Kidney (tissue), 14 donors: ENCODE results near the gene FAT2. TPM values are rescaled to one million over a fixed set of nuclear protein-coding genes. Genes with fewer than 3 reads are reported as not detected.
A peak's percentile ranks its signal among the peaks of the same experiment; 100 is the strongest.

Source experiments
- DNase-seq, 5 donors: peaks; one replicate each; pipeline ENCODE4 v3.0.0-alpha.2; 2013 to 2020
- FAIRE-seq: peaks from 2 replicates; lab custom pipeline; 2012; peaks lifted over from hg19 to GRCh38; lab: Jason Lieb, UNC
- H3K27ac ChIP-seq, 2 donors: one replicate each; pipeline ENCODE4 v1.7.0; 2013; ENCODE audit warnings: low read depth in 2 of 2, low read length in 2 of 2, inconsistent platforms in 1 of 2
- H3K27me3 ChIP-seq: one replicate; pipeline ENCODE4 v1.7.1; 2013; ENCODE audit warnings: low read length, inconsistent platforms; ENCODE audit not compliant: control insufficient read depth, insufficient read depth
- H3K36me3 ChIP-seq, 3 donors: one replicate each; pipeline versions ENCODE4 v1.7.0 to v1.7.1; 2013; ENCODE audit warnings: low read length in 3 of 3, control low read depth in 1 of 3, inconsistent platforms in 1 of 3; ENCODE audit not compliant: insufficient read depth in 3 of 3, control insufficient read depth in 2 of 3
- H3K4me1 ChIP-seq, 3 donors: one replicate each; pipeline versions ENCODE4 v1.7.0 to v1.7.1; 2013; ENCODE audit warnings: low read length in 3 of 3, inconsistent platforms in 1 of 3, low read depth in 1 of 3; ENCODE audit not compliant: control insufficient read depth in 2 of 3, insufficient read depth in 2 of 3
- H3K4me3 ChIP-seq, 3 donors: one replicate each; pipeline versions ENCODE4 v1.7.0 to v1.8.1; 2013; ENCODE audit warnings: low read length in 3 of 3, control low read depth in 1 of 3, inconsistent platforms in 1 of 3
- H3K9ac ChIP-seq, 3 donors: one replicate each; pipeline versions ENCODE4 v1.7.0 to v1.7.1; 2013; ENCODE audit warnings: low read length in 3 of 3, control low read depth in 1 of 3, inconsistent platforms in 1 of 3
- H3K9me3 ChIP-seq, 3 donors: one replicate each; pipeline versions ENCODE4 v1.7.0 to v1.7.1; 2013; ENCODE audit warnings: low read length in 3 of 3, control low read depth in 1 of 3, inconsistent platforms in 1 of 3; ENCODE audit not compliant: control insufficient read depth in 2 of 3, insufficient read depth in 1 of 3
- CTCF ChIP-seq: IDR thresholded peaks from 3 replicates; pipeline ENCODE4 v1.5.1; 2012; ENCODE audit warnings: mild to moderate bottlenecking, moderate library complexity, borderline replicate concordance; ENCODE audit not compliant: insufficient read depth; ENCODE audit errors: extremely low read depth
- intact Hi-C: fragments of 100-400 bp; cut with DNase I; formaldehyde crosslinking; loops from one replicate; pipeline ENCODE4 v1.11.1; 2022
- polyA plus RNA-seq: library from polyadenylated mRNA; stranded (reverse); fragments of 350-450 nt; fragmentation: Illumina TruSeq; extraction: RNeasy Lipid Tissue Mini Kit (QIAGEN cat#74804); gene quantifications from one replicate; pipeline ENCODE4 v1.2.3, GENCODE V29; 2014; ENCODE audit warnings: low read depth, low replicate concordance; ENCODE audit not compliant: insufficient read depth
- total RNA-seq: library from RNA; stranded (reverse); fragmentation: NEBNext Ultra II Directional; extraction: Animal tissue kit (Norgen Biotek cat#: 25700); gene quantifications from one replicate; pipeline ENCODE4 v1.2.1, GENCODE V29; 2021
- donor health status: control.
- donor health status: control.
- donor health status: control.
- donor health status: control.
- donor health status: control.
- donor health status: DM: yes; HTN: yes; CAD: no.
- donor health status: Normal renal cell carcinoma (clear cell type).

Gene FAT2
- total and polyA plus RNA-seq, 2 donors from 2014 or later, result 0.13 to 0.37 TPM

GRCh38 chr5:151592855-151593408, 1.8 kb upstream of the FAT2 start:
- peak in 4 of 5 donors; percentile 83 to 92 (median 86) for DNase-seq

GRCh38 chr5:151589878-151590570, 1.1 kb downstream of the FAT2 start:
- no peak for FAIRE-seq
- H3K36me3 ChIP-seq, result no peaks in the 10 kb centered on the region
- H3K9ac ChIP-seq, result no peak overlapping the region
- intact Hi-C loops, result no loop called here
- TF ChIP-seq CTCF, result no peak
- peaks cover 0 to 5% (median 3%) of the 10 kb centered on the region in 3 donors for H3K4me1 ChIP-seq
- no peak overlapping the region for H3K27ac ChIP-seq
- peak in 1 of 5 donors; percentile 11 for DNase-seq
- no peaks in the 10 kb centered on the region for H3K27me3 ChIP-seq
- H3K4me3 ChIP-seq, result no peak overlapping the region
- no peaks in the 10 kb centered on the region for H3K9me3 ChIP-seq

More at GRCh38 chr5:151592855-151593408, 1.8 kb upstream of the FAT2 start:
- intact Hi-C loops, result no loop called here
- H3K4me1 ChIP-seq, result peaks cover 0 to 5% (median 3%) of the 10 kb centered on the region in 3 donors
- H3K27me3 ChIP-seq, result no peaks in the 10 kb centered on the region
- H3K36me3 ChIP-seq, result no peaks in the 10 kb centered on the region
- no peak overlapping the region for H3K9ac ChIP-seq
- H3K4me3 ChIP-seq, result no peak overlapping the region
- no peak for TF ChIP-seq CTCF
- no peaks in the 10 kb centered on the region for H3K9me3 ChIP-seq
- H3K27ac ChIP-seq, result no peak overlapping the region
- no peak for FAIRE-seq

GRCh38 chr5:151587796-151588555, 3.2 kb downstream of the FAT2 start:
- H3K9me3 ChIP-seq, result no peaks in the 10 kb centered on the region
- no peak for TF ChIP-seq CTCF
- no peak for DNase-seq
- H3K27me3 ChIP-seq, result no peaks in the 10 kb centered on the region
- H3K9ac ChIP-seq, result no peak overlapping the region
- peaks cover 0 to 2% (median 0%) of the 10 kb centered on the region in 3 donors for H3K4me1 ChIP-seq
- intact Hi-C loops, result no loop called here
- H3K4me3 ChIP-seq, result no peak overlapping the region
- H3K36me3 ChIP-seq, result no peaks in the 10 kb centered on the region
- no peak for FAIRE-seq
- no peak overlapping the region for H3K27ac ChIP-seq
